GM23248 (cell line): ENCODE data around the gene ALG14.

Experiments used
- EZH2 ChIP-seq: fragments of 200-600 bp; sonication (generic); IDR thresholded peaks from 2 replicates; pipeline ENCODE4 v1.6.1; 2018; ENCODE audit warnings: antibody characterized with exemption, mild to moderate bottlenecking; ENCODE audit not compliant: insufficient read depth, poor library complexity, severe bottlenecking
- EZH2phosphoT487 ChIP-seq: fragments of 200-600 bp; sonication (generic); IDR thresholded peaks from 2 replicates; pipeline ENCODE4 v1.6.1; 2018; ENCODE audit warnings: antibody characterized with exemption, moderate library complexity, mild to moderate bottlenecking, low read depth; ENCODE audit not compliant: insufficient read depth

DNA sequence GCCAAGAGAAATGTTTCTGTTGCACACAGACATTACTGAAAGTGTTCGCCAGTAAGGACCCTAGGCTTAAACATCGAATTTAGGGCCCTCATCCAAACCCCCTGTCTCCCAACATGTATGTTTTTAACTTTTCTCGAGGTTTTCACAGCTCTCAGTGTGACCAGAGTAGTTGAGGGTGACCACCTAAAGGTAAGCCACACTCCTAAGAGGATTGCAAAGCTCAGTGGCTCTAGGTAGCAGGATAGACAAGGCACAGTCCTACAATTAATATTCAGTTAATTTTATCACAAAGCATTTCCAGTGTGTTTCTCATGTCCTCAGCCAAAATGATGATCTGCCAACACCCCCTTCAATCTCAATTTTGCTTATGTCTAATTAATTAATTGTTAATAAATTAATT lies 695 bp upstream of the ALG14 start:
- TF ChIP-seq EZH2 (no peak), EZH2phosphoT487 (no peak)
